Measurements from ENCODE around the gene CHCHD10. TPM values are rescaled to one million over a fixed set of nuclear protein-coding genes. Genes with fewer than 3 reads are reported as not detected.

The CHCHD10 gene
- total and polyA plus RNA-seq, 10 donors: 16.8 to 189 (median 95.1) TPM

DNA sequence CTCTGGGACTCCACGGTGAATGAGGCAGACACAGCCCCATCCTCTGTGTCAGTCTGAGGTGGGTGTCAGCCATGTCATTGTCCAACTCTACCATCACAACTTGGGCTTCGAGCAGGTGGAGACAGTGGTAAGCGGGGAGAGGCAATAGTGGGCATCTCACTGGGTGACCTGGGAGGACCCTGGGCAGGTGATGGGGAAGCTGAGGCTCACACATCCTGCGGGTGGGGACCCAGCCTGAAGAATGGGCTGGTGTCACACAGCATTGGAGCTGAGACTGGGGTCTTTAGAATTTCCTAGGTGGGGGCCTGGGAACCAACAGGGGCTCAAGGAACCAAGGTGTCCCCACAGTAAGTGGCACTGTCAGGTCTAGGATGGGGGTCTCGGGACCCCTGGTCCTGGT lies 12.0 kb upstream of the CHCHD10 start:
- no peaks in the 10 kb centered on the region for H3K27me3 ChIP-seq (replicated peaks in 1 of 7)
- TF ChIP-seq POLR2AphosphoS5 (IDR thresholded peaks at IDR 0.05) (no peak), POLR2A (IDR thresholded peaks at IDR 0.05) (no peak)
- TF ChIP-seq, protein P1, sequence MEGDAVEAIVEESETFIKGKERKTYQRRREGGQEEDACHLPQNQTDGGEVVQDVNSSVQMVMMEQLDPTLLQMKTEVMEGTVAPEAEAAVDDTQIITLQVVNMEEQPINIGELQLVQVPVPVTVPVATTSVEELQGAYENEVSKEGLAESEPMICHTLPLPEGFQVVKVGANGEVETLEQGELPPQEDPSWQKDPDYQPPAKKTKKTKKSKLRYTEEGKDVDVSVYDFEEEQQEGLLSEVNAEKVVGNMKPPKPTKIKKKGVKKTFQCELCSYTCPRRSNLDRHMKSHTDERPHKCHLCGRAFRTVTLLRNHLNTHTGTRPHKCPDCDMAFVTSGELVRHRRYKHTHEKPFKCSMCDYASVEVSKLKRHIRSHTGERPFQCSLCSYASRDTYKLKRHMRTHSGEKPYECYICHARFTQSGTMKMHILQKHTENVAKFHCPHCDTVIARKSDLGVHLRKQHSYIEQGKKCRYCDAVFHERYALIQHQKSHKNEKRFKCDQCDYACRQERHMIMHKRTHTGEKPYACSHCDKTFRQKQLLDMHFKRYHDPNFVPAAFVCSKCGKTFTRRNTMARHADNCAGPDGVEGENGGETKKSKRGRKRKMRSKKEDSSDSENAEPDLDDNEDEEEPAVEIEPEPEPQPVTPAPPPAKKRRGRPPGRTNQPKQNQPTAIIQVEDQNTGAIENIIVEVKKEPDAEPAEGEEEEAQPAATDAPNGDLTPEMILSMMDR (IDR thresholded peaks at IDR 0.05 in 8 of 11, conservative IDR thresholded peaks at IDR 0.05 in 3 of 11): no peak
- no peak for DNase-seq
- intact Hi-C loops (cut with DNase I; ENCODE audit: low total_unique reads): no loop called here
- no peaks in the 10 kb centered on the region for H3K9me3 ChIP-seq
- H3K36me3 ChIP-seq: no peaks in the 10 kb centered on the region
- no peak overlapping the region for H3K27ac ChIP-seq
- 92 to 96% (median 95%) methylated on average over 4 to 5 of the region's 5 CpGs for WGBS, 5 donors
- H3K4me1 ChIP-seq: peaks cover 0 to 21% (median 2%) of the 10 kb centered on the region in 6 donors
- H3K4me3 ChIP-seq: no peak overlapping the region

DNA sequence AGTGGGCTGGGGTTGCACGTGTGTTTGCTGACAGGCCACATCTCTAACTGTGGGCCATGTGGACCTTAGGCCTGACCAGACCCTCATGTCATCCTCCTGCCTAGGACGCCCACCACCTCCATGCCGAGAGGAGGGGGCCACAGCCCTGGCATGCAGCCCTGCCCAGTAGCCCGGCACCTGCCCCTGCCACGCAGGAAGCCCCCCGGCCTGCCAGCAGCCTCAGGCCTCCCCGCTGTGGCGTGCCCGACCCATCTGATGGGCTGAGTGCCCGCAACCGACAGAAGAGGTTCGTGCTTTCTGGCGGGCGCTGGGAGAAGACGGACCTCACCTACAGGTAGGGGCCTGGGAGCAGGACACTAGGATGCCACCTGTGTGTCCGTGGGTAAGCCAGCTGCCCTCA lies 11.3 kb upstream of the CHCHD10 start:
- DNase-seq: no peak
- Histone ChIP-seq H3K36me3 (no peaks in the 10 kb centered on the region), H3K27ac (no peak overlapping the region), H3K4me1 (peaks cover 0 to 21% (median 3%) of the 10 kb centered on the region in 6 donors), H3K4me3 (no peak overlapping the region), H3K27me3 (replicated peaks in 1 of 7) (no peaks in the 10 kb centered on the region), H3K9me3 (no peaks in the 10 kb centered on the region)
- TF ChIP-seq POLR2AphosphoS5 (IDR thresholded peaks at IDR 0.05) (no peak), POLR2A (IDR thresholded peaks at IDR 0.05) (no peak)
- TF ChIP-seq, protein P1 (IDR thresholded peaks at IDR 0.05 in 8 of 11, conservative IDR thresholded peaks at IDR 0.05 in 3 of 11): no peak
- intact Hi-C loops (cut with DNase I; ENCODE audit: low total_unique reads): no loop called here
- WGBS, 5 donors: 90 to 100% (median 94%) methylated on average over 5 to 16 of the region's 16 CpGs

DNA sequence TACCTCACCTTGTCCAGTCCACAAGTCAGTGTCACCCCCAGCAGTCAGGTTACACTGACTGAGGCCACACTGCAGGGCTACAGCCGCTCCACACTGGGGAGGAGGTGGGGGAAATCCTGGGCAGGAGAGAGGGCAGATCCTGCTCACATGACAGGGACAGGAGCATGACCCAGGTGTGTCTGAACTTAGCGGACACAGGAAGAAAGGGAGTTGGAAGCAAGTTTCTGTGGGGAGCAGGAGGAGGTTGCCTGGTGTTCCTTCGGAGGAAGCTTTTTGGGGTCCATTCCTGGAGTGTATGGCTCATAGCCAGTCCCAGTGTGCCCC lies 10.8 kb upstream of the CHCHD10 start:
- Histone ChIP-seq H3K4me3 (no peak overlapping the region), H3K27ac (no peak overlapping the region), H3K27me3 (replicated peaks in 1 of 7) (peaks cover 0 to 2% (median 0%) of the 10 kb centered on the region in 7 donors), H3K9me3 (no peaks in the 10 kb centered on the region), H3K36me3 (no peaks in the 10 kb centered on the region), H3K4me1 (peaks cover 0 to 21% (median 4%) of the 10 kb centered on the region in 6 donors)
- WGBS, 5 donors: 75 to 94% (median 82%) methylated on average over 2 to 3 of the region's 3 CpGs
- DNase-seq: no peak
- intact Hi-C loops (cut with DNase I; ENCODE audit: low total_unique reads): no loop called here
- TF ChIP-seq POLR2AphosphoS5 (IDR thresholded peaks at IDR 0.05): no peak
- TF ChIP-seq, protein P1 (IDR thresholded peaks at IDR 0.05 in 8 of 11, conservative IDR thresholded peaks at IDR 0.05 in 3 of 11): no peak
- TF ChIP-seq POLR2A (IDR thresholded peaks at IDR 0.05): no peak

DNA sequence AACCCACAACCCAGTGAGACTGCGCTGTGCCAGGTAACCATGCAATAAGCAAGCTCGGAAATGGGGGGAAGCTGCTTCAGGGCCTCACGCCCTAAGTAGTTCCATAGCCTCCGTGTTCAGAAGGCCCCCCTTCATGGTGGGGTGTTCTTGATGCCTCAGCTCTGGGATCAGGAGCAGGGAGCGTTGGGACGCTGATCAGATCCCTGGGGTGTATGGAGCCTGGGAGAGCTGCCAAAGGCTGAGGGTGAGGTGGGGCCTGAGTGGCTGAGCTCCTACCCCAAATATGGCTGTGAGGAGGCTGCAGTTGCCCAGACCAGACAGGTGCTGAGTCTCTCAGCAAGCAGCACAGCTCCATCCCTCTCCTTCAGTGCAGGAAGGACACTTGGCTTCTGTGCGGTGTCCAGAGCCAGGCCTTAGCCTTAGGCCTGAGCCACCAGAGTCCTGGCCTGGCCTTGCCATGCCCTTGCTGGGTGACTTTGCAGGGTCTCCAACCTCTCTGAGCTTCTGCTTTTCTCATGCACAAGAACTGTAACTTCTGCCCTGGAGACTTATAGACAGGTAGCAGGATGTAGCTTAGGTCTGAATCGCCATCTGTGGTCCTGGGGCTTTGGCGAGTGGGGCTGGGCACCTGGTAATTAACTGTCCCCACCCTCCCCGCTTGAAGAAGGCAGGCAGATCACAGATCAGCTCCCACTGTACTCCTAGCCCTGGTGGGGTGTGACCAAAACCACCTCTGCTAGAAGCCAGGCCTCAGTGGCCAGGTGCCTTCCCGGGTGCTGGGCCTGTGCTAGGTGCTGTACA lies 10.2 kb upstream of the CHCHD10 start:
- Histone ChIP-seq H3K27ac (no peak overlapping the region), H3K4me1 (peaks cover 0 to 21% (median 9%) of the 10 kb centered on the region in 6 donors), H3K9me3 (no peaks in the 10 kb centered on the region), H3K4me3 (no peak overlapping the region), H3K36me3 (no peaks in the 10 kb centered on the region), H3K27me3 (replicated peaks in 1 of 7) (peaks cover 0 to 8% (median 0%) of the 10 kb centered on the region in 7 donors)
- intact Hi-C loops (cut with DNase I; ENCODE audit: low total_unique reads): no loop called here
- WGBS, 5 donors: 85 to 99% (median 93%) methylated on average over 7 to 11 of the region's 11 CpGs
- TF ChIP-seq POLR2A (IDR thresholded peaks at IDR 0.05) (no peak), POLR2AphosphoS5 (IDR thresholded peaks at IDR 0.05) (no peak)
- TF ChIP-seq, protein P1 (IDR thresholded peaks at IDR 0.05 in 8 of 11, conservative IDR thresholded peaks at IDR 0.05 in 3 of 11): no peak
- no peak for DNase-seq

Measured in spleen (tissue), 11 donors.